HG03439 (cell line): ENCODE results near the gene KLRF2.
A peak's percentile ranks its signal among the peaks of the same experiment; 100 is the strongest.
"Not testable (repeated sequence)": the region's sequence is repeated elsewhere in the genome, so short reads cannot be mapped to it uniquely, and the experiment has no call there.

Source experiments
- ATAC-seq: cut with Tn5 transposase; IDR thresholded peaks from one replicate; pipeline ENCODE4 v1.9.1; 2021; ENCODE audit warnings: mild to moderate bottlenecking, moderate library complexity; ENCODE audit not compliant: unreplicated experiment

The KLRF2 gene, protein sequence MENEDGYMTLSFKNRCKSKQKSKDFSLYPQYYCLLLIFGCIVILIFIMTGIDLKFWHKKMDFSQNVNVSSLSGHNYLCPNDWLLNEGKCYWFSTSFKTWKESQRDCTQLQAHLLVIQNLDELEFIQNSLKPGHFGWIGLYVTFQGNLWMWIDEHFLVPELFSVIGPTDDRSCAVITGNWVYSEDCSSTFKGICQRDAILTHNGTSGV

DNA sequence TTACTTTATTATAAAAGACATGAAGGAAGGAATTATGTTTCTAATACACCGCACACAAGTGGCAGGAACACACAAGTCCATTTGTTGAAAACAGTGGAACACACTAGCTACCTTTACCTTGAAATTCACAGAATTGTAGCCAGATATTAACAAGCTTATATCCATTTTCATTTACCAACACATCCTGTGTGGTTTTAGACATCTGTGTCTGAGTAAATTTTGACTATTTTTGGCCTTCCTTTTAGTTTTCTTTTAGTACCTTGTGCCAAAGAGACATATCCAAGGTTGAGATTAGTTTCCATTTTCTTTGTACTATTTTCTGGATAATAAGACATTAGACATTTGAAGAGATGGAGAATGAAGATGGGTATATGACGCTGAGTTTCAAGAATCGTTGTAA lies at the start of gene KLRF2:
Gene KLRF2, plus strand, starts transcription at position 244 of the 400 bp plus-strand sequence. Its CDS starts 107 bp downstream, at position 351.
- no peak for ATAC-seq

DNA sequence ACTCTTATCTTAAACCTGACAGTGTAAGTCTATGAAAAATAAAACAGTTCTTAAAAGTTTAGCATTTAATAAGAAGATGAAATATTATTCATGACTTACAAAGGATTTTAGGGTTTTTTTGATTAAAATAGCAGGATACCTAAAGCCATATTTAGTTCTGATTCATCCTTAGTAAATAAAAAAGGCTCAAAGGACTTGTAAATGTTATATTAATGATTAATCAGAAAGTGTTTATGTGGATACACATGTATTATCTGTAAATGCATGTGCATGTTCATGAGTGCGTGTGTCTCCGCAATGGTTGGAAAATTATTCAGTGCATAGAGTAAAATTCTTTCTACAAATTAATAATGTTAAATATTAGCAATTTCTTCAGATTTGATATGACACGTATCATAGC lies 49.6 kb upstream of the KLRF2 start:
- no peak for ATAC-seq

DNA sequence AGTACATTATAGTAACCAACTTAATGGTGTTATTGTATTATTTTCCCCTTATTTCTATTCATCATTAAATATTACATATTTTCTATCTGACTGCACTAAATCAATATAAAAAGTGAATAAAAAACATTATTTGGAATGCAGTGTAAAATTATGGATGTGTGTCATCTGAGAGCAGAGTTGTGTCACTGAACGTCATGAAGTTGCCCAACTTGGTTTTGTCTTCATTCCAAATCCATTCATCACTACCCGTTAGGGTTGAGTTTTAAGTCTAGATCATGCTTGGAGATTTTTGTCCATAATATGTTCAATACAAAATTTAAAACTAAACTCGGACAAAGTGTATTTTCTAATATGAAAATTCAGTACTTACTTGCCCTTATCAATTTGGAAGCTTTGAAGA lies 37.9 kb upstream of the KLRF2 start:
- ATAC-seq, result no peak

DNA sequence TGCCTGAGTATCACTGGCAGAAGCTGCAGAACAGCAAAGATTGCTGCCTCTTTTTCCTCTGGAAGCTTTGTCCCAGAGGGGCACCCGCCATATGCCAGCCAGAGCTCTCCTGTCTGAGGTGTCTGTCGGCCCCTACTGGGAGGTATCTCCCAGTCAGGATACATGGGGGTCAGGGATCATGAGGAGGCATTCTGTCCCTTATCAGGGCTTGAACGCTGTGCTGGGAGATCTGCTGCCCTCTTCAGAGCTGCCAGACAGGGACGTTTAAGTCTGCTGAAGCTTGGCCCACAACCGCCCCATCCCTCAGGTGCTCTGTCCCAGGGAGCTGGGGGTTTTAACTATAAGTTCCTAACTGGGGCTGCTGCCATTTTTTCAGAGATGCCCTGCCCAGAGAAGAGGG lies 32.4 kb upstream of the KLRF2 start:
- no peak for ATAC-seq

DNA sequence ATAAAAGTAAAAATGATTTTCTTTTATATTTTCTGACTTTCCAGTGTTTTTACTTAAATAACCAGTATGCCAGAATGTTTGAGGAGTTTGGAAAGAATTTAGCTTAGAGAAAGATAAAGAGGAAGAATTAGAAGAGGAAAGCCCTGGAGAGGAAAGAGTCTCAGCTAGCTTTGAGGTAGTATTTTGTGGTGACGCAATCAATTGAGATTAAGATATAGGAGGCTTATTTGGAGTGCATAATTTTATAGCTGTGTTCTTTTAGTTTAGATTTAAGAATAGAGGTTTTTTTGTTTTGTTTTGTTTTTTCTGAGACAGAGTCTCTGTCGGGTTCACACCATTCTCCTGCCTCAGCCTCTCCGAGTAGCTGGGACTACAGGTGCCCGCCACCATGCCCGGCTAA lies 30.2 kb upstream of the KLRF2 start:
- ATAC-seq, result no peak

DNA sequence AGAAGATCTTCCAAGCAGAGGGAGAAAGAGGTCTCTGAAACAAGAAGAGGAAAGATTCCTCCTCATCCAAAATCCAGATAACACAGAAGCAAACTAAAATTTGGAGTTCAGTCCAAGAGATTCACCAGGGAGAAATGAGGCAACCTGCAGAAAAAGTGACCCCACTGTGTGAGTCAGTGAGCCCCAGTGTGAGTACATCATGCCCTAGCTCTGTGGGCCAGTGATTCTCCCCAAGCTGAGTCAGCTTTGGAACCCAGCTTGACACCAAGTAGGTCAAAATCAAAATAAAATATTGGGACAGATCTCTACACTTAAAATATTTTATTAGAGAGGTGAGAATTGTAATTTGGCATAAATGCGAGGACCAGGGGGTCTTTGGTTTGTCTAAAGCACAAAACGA lies 29.4 kb upstream of the KLRF2 start:
- ATAC-seq, result no peak

DNA sequence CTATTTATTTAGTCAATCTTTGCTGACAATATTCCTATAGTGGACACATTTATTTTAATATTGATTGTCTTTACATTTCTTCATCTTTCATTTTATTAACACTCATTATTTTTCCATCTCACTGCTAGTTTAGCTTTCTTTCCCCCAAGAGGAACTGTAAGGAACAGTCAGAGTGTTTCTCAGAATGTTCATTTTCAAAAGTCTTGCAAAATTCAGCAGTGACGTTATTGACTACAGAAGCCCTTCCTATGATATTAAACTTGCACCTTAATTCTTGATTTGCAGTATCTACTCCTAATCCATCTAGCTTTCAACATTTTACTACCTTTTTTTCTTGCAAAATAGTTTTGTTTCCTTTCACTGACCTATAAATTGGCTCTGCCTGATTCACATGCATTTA lies 25.1 kb upstream of the KLRF2 start:
- no peak for ATAC-seq

DNA sequence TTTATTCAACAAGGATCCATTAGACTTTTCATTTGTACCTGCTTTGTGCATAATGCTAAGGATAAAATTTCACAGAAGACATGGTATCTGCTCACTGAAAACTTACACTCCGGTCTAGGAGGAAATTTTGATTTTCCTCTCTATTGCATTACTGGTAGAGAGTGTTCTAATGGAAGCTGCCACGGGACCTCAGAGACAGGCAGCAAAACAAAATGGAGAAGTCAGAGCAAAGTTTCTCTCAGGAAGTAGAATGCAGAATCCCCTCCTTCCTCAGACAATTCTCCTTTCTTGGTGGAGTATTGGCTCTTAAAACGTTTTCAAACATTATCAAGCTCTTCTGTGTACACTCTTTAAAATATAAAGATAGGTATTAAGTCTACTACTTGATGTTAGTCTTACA lies 24.4 kb upstream of the KLRF2 start:
- ATAC-seq, result no peak

DNA sequence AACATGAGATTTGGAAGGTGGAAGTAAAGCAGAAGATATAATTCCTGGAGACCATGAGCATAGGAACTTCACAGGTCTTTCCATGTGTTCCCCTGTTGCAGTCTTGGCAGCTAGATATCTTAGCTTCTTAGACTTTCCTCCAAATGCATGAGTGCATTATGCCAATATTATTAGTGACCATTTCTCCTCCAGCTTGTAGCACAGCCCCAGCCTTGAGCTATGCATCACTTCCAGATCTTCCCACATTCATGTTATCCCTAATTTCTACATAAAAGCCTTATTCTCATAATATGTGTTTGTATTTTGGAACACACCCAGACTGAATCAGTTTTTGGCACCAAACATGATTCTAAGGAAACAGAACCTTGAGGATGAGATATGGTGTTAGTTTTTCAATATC lies 23.2 kb upstream of the KLRF2 start:
- no peak for ATAC-seq

DNA sequence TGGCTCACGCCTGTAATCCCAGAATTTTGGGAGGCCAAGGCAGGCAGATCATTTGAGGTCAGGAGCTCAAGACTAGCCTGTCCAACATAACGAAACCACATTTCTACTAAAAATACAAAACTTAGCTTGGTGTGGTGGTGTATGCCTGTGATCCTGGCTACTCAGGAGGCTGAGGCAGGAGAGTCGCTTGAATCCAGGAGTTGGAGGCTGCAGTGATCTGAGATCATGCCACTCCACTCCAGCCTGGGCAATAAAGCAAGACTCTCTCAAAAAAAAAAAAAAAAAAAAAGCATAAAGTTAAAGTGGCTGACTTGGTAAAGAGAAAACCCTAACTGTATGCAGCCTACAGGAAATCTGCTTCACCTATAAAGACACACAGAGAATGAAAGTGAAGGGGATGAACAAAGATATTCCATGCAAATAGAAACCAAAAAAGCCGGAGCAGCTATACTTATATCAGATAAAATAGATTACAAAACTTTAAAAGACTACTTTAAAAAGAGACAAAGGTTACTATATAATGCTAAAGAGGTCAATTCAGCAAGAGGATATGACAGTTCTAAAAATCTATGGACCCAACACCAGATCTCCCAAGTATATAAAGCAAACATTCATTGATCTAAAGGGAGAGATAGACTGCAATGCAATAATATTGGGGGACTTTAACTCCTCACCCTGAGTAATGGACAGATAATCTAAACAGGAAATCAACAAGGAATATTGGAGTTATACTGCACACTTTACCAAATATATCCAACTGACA lies 16.2 kb upstream of the KLRF2 start:
- ATAC-seq, result no peak

DNA sequence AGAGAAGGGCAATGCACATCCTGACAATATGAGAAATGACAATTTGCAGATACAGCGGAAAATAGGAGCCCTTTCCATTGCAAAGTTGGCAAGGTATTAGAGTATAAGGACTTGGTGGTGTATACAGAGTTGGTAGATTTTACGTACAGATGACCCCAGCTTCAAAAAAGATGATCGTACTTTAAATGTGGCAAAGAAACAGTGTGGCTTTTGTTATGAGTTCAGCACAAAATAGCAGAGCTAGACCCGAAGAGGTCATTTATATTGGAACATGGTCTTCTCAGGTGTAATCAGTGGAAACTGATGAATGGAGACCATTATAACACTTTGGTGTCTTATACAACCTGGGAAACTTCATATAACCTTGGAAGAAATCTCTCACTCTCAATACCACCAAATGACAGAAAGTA lies 14.4 kb upstream of the KLRF2 start:
- no peak for ATAC-seq

DNA sequence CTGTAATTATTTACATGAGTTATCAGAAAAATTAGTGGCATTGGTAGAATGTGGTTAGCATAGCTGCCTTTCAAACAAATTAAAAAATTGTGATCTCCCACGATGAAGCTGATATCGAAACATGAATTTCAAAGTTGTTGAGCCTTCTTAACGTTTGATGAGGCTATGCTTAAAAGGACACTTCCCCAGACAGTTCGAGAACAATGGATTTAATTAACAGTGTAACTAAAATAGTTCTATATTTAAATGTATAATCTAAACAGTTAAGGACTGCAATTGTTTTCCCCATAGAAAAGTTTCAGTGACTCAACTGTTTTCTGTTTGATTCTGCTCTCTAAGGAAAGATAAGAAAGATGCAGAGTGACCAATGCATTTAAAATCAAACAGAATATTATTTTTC lies 13.8 kb upstream of the KLRF2 start:
- no peak for ATAC-seq

DNA sequence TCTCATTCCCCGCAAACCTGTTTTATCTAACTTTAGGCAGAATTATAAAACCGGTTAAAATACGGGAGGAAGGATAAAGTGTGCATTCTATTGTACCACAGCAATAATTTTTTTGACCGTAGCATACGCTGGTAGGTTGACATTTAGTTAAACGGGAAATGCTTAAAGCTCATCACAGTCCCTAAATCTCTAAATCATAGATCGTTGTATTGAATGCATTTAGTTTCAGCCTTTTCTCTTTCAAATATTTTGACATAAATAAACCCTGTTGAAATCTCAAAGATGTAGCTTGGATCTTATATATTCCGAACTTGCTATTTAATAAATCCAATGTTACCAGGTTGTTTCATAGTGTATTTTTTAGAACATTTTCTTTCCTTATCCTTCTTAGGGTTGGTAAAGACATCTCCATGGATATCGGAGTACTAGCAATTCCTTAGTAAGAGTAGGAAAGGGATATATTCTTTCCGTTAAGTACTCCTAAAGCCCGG lies 12.9 kb upstream of the KLRF2 start:
- ATAC-seq, result no peak

DNA sequence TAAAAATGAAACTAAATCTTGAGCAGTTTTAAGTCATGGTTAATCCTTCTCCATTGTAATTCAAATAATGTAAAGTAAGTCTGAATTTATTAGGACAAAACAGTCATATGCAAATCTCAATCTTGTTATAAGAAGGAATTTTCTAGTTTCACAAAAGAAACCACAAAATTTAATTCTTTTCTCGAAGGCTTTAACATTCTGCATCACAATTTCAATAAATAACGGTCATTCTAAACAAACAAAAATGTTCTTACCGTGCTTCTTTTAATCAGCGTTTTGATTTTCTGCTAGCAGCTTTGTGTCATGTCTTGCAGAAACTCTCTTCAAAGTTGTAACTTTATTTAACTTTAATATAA lies 12.4 kb upstream of the KLRF2 start:
- ATAC-seq, result no peak

DNA sequence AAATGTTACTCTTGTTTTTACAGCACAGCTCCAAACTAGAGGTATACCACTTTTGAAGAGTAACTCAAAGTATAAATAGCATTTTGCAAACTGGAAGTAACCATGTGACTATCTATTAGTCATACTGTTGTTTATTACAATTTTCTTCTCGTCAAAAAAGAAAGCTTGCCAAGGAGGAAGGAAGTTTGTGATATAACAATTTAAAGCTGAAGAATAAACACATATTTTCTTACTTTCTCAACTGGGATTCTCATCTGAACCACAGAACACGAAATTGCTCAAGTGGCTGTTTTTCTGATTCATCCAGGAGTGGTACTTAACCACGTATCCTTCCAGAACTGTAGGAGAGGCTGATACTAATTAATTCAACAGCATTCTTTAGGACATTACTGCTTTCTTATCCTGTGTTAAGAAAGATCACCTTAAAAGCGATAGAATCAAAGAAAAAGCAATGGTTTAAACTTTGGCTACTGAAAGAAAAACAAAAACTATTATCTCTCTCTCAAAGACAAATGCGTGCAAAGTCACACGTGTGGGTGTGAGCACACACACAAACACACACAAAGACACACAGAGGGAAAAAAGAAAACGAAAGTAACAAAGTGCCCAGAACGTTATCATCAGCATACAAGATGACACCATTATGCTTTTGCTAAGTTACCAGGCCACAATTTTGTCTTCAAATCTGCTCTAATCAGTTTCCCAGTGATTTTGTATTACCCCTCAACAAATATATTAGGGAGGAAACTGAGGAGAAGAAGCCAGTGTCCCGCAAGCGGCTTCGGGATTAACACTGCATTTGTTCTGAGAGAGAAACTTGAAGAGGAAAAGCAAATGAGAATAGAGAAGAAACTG lies 11.8 kb upstream of the KLRF2 start, which contains the start of gene CLEC2B:
Gene CLEC2B, minus strand, starts transcription at position 48 of the 855 bp plus-strand sequence.
- ATAC-seq, result peak; percentile 37

DNA sequence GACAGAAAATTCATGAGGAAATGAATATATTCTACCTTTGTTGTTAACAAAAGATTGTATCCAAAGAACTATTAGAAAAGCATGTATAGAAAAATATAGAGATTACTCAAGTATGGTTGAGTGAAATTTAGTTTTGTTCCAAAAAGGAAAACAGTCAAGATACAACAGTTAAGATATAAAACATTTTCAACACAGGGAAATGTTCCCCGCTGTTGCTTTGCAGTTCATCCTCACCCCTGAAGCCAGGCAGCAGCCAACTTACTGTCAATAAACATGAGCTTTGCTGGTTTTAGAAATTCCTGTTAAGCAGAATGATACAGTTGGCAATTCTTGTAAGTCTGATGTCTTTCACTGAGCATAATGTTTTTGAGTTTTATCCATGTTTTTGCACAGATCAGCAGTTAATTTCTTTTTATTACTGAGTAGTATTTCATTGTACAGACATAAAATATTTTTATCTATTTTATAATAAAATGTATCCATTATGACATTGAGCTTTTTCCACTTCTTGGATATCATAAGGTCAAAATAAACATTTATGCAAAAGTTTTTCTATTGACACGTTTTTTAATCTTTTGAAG lies 10.9 kb upstream of the KLRF2 start:
- no peak for ATAC-seq

DNA sequence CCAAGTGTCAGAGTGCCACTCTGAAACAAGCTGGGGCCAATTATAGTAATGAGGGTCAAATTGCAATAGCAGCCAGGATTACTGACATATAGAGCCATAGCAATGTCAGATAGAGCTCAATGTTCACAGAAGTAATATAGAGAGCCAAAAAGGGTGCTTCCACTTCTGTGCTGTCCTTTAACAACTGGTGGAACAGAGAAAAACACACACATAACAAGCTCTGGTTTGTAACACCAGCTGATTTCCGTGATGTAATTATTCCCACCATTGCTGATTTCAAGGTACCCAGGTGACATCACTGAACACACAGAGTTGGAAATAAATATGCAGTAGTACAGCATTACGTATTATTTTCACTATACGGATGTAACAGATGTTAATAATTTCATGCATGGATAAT lies 9.1 kb upstream of the KLRF2 start:
- ATAC-seq, result no peak

DNA sequence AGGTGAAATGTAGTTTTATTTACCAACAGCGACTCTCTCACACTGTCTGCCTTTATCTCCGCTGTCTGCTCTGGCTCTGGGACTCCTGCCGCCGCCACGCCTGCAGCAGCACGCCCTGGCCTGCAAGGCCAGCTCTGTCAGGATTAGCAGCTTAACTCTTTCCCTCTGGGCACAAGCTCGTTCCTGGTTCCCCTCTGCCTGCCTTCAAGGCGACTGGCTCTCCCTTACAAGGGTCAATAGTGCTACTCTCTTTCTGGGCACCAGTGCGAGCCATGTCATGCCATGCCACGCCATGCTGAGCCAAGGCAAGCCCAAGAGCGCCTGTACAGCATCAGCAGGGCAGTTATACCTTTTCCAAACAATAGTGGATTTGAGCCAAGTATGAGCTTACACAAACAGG lies 8.5 kb upstream of the KLRF2 start:
- no peak for ATAC-seq

DNA sequence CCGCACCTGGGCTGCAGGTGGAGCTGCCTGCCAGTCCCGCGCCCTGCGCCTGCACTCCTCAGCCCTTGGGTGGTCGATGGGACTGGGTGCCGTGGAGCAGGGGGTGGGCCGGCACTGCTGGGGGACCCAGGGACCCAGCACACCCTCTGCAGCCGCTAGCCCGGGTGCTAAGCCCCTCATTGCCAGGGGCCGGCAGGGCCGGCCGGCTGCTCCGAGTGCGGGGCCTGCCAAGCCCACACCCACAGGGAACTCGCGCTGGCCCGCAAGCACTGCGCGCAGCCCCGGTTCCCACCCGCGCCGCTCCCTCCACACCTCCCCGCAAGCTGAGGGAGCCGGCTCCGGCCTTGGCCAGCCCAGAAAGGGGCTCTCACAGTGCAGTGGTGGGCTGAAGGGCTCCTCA lies 5.2 kb upstream of the KLRF2 start:
- ATAC-seq, result not testable (repeated sequence)

DNA sequence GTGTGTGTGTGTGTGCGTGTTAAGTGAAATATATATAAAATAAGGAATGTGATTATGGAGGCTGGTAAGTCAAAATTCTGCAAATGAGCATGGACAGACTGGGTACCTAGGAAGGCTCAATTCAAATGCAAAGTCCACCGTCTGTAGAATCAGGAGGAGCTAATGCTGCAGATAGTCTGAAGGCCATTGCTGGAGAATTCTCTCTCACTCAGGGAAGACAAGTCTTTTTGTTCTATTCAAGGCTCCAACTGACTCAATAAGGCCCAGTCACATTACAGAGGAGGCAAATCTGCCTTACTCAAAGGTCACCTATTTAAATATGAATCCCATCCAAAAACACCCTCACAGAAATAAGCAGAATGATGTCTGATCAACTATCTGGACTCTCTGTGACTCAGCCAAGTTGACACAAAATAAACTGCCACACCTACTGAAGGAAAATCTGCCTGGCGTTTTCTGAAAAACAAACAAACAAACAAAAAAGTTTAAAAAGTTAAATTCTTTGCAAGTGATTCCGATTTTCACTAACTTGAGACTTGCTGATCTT lies 684 bp upstream of the KLRF2 start:
- ATAC-seq, result no peak

DNA sequence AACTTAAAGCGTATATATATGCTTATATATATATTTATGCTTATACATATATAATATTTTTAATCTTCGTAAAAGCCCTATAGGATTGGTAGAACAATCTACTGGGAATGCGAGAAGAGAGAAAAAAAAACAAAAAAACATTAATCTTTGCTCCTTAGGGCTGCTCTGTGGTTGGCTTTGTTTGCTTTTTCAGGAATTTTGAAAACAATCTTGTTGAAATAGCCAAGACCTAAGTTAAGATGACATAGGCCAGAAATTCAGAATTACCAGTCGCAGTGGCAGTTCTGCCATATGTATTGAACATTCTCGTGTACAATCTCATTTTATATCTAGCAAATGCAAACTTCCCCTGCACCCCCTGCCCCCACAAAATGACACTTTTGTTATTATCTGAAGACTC lies 699 bp downstream of the KLRF2 start:
- ATAC-seq, result no peak
